ENCODE data around the gene MDGA2. TPM values are rescaled to one million over a fixed set of nuclear protein-coding genes. Genes with fewer than 3 reads are reported as not detected.

Gene MDGA2
- total and polyA plus RNA-seq, 2 of the 8 experiments (the other 6 are each of a cell fraction or from before 2014, with no cell fraction given) = 0.11 to 0.69 TPM

GRCh38 chr14:47567273-47567672 is 108.1 kb downstream of the MDGA2 start (continued):
- TF ChIP-seq PHF8 (conservative IDR thresholded peaks at IDR 0.05; ENCODE audit: low read depth, low read length) (no peak), EP300 (IDR thresholded peaks at IDR 0.05; ENCODE audit: borderline replicate concordance in 1 of 2, low read depth in 2 of 2, low read length in 2 of 2) (no peak), TAF7 (optimal IDR thresholded peaks at IDR 0.05; ENCODE audit: borderline replicate concordance, low read depth, low read length) (no peak)

Measured in H1 (cell line).